ENCODE results near the gene CD226.
"Not testable (repeated sequence)": the region's sequence is repeated elsewhere in the genome, so short reads cannot be mapped to it uniquely, and the experiment has no call there.

The CD226 gene

DNA sequence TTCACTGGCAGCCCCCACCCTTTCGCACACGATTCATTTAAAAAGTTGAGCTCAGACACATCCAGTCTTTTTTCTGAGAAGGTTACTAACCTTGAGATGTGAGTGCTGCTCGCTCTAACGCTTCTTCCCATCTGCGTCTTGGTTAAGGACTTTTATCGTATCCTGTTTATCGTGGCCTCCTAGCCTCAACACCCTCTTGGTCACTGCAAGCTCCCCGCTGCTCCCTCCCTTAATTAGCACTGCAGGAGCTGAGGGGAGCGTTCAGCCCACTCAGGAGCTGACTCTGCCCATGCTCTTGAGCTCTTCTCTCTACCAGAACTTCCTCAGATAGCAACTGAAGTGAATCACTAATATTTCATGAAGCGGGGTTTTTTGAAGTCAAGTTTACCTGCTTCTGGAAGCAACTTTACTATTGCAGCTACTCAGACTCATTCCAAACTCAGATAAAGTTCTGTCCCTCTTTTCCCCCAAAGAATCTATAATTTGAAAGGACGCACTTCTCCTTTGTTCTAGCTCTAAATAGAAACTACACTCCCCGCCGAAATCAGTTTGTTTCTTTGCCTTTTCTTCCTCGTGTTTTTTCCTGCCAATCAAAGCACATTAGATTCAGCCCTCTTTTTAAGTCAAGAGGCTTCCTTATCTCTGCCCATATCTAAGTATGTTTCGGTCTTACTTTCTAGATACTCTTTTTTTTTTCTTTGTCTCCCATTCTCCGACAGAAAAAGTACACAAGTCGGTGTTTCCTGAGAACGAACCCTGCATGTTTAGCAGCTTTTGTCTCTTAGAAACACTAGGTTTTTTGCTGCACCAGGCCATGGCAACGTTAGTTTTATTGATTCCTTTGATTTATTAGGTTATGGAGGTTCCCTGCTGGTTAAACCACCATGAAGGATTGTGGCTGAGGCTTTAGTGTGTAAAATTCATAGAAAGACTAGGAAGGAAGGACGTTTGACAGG lies 9.3 kb upstream of the CD226 start:
- no peak for DNase-seq (ENCODE audit: low spot score)

DNA sequence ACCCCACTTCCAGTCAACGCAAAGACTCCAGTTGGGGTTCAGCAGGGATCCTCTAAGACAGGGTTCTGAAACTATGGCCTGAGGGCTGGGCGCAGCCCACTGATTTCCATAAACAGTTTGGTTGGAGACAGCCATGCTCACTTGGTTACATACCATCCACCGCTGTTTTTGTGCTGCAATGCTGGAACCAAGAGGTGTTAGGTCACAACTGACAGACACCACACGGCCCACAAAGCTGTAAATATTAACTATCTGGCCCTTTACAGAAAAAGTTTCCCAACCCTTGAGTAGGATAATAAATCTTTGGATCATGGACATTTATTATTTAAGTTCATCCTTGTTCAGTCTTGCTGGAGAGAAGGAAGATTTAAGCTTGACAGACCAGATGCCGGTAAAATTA lies 8.4 kb upstream of the CD226 start:
- DNase-seq (ENCODE audit: low spot score) = no peak

DNA sequence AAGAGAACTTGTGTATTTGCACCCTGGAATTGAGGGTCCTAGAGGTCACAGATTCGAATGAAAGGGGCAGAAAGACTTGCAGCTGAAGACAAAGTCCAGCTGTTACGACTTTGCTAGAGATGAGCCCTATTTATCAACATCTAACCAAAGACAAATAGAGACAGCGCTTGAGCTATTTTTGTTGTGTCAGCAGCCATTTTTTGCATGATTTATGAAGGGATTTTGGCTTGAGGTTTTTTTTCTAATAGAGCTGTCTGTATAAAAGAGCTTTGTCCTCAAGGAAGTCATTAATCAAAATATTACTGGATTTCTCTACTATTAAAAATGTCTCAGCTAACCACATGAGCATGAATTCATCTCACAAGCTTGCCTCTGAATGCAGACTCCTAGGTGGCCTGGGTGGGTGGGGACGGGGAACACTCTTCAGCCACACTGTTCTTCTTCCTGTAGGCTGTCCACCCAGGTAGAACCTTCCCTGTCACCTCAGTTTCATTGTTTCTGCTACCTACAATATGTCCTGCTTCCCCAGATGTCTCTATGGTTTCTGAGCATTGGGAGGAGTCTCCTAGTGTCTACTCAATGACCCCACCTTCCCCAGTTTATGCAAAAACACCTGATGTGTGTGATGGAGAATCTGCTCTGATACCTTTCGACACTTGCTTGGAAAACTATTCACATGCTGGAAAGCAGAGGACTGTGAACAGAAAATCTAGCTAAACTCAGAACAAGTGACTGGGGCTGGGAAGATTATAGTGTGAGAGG lies 7.2 kb upstream of the CD226 start:
- DNase-seq (ENCODE audit: low spot score) = no peak

DNA sequence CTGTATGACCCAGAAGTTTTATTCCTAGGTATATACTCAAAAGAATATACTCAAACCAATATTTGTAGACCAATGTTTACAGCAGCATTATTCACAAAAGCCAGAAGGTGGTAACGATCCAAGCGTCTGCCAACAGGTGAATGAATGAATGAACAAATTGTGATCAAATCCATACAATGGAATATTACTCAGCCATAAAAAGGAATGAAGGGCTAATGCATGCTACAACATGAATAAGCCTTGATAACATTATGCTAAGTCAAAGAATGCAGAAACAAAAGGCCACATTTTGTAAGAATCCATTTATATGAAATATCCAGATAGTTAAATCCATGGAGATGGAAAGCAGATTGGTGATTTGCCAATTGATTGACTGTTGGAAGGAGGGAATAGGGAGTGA lies 5.5 kb upstream of the CD226 start:
- no peak for DNase-seq (ENCODE audit: low spot score)

DNA sequence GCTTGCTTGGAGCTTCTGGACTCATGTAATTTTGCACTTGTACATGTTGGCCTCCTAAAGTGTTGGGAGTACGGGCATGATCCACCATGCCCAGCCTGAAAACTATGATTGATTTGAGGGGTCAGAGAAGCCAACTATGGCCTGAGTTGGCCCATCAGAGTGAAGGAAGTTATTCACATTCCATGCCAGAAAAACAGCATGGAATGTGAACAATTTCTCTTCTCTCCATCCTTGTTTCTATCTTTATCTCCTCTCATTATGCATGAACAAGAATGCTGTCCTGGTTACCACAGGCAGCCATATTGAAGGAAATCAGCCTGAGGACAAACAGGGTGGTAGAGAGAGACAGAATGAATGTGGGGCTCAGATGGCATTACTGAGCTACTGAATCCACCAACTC lies 3.5 kb upstream of the CD226 start:
- DNase-seq (ENCODE audit: low spot score) = no peak

DNA sequence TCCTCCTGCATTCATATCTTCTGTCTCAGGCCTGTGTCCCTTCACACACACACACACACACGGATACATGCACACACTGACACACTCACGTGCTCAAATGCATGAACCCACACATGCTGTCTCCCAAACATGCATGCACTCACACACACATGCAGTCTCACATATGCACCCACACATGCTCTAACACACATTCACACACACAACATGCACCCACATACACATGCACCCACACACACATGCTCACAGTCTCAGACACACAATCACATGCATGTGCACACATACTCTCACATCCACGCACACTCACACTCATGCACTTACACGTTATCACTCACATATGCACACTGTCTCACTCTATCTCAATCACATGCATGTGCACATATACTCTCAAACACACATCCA lies 1.9 kb upstream of the CD226 start:
- DNase-seq (ENCODE audit: low spot score) = no peak

DNA sequence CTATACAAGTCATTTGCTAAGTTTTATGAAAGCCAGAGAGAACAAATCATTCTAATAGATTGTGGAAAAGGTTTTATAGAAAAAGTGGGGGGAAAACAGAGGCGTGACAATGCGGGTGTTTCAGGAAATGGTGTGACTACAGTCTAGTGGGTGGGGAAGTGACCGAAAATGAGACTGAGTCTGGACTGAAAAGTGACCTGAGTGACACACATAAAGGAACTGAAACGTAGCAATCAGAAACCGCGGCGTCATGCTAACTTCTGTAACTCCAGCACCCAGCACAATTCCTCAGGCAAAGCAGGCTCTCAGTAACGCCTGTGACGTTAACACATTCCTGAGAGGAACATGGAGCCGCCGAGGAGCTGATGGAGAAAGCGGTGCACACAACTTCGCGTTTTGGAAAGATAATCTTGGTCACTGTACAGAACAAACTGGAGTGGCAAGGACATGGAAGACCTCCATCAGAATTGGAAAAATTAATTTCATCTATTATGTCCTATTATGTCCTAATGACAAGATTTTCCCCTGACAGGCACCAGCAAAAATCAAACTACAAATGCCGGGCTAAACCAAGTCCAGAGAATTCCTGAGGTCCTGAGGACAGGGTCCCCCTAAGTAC lies 1.4 kb upstream of the CD226 start:
- no peak for DNase-seq (ENCODE audit: low spot score)

DNA sequence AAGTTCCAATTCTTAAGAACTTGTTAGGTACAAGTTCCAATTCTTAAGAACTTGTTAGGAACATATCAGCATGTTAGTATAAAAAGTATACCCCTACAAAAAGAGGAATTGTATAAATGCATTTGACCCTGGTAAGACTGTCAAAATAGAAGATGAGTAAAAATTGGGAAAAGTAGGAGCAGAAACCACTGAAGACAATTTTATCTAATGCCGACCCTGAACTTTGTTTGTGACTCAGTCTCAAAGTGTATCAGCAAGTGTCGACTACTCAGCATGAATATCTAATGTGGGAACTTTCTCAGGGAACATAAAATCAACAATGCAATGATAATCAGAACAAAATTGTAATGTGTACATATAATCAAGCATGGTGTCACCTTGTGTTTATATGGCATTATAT lies 583 bp upstream of the CD226 start:
- no peak for DNase-seq (ENCODE audit: low spot score)

DNA sequence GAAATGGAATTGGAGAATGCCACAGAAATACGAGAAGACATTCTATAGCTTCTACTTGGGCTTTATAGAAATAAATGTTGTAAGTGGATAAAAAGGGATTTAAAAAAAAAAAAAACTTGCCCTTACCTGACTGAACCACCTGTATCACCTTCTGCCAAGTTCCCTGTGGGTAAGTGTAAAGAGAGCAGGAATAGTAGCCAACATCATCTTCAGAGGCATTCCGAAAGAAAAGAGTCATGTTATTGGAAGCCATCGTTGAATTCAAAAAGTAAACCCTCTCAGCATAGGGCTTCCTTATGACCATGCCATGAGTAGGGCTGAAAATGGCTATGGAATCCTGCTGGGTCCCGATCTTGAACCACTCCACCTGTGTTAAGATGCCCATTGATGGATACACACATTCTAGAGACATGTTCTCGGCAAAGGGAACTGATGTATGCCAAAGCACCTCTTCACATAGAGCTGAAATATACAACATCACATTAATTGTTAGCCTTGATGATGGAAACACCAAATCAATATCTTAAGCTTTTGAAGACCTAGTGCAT lies 991 bp downstream of the CD226 start:
- no peak for DNase-seq (ENCODE audit: low spot score)

DNA sequence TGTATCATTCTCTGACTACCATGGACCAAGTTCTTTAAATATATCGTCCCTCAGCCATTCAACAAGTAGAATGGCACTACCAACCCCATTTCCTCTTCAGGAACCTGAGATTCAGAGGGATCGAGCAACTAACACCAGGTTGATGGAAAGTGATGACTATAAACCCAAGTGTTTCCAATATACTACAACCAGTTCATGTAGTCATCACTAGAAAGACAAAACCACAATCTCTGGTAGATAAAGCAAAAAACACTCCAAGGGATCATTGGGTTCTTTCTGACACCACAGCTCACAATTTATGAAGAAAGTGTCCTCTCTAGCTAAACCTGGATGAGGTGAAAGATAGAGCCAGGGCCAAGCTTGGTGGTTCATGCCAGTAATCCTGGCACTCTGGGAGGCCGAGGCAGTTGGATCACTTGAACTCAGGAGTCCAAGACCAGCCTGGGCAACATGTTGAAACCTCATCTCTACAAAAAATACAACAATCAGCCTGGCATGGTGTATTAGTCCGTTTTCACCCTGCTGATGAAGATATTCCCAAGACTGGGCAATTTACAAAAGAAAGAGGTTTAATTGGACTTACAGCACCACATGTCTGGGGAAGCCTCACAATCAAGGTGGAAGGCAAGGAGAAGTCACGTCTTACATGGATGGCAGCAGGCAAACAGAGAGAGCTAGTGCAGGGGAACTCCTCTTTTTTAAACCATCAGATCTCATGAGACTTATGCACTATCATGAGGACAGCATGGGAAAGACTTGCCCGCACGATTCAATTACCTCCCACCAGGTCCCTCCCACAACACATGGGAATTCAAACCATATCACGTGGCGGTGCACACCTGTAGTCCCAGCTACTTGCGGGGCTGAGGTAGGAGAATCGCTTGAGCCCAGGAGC lies 2.2 kb downstream of the CD226 start:
- no peak for DNase-seq (ENCODE audit: low spot score)

DNA sequence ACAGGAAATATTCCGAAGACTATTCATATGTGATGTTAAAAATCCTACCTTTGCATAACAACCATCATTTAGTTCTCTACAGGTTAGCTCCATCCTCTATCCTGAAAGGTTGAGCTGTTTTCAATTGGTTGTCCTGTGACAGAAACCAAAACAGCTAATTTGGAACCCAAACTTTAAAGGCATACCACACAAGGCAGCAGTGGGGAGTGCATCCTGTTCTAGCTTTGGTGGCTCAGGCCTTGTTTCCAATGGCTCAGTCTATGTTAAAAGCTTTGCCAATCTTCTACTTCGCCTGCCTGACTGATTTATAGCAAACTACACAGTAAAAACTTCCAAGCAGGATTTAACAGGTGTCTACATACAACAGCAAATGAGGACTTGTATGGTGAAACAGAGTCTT lies 3.2 kb downstream of the CD226 start:
- DNase-seq (ENCODE audit: low spot score) = no peak

DNA sequence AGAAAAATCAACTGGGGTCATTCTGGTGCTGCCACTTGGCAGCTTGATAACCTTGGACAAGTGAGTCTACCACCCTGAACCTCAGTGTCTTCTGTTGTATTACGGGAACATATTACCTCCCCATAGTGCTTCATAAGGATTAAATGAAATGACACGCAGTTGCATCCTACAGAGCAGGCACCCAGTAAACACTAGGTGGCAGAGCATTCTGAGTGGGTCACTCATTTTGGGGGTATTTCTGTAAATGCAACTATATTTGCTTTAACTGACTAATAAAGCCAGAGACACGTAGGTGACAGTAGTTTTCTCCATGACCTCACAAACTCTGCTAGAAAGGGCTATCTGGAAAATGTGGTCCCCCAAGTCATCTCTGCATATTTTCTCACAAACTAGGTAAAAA lies 4.7 kb downstream of the CD226 start:
- DNase-seq (ENCODE audit: low spot score) = no peak

DNA sequence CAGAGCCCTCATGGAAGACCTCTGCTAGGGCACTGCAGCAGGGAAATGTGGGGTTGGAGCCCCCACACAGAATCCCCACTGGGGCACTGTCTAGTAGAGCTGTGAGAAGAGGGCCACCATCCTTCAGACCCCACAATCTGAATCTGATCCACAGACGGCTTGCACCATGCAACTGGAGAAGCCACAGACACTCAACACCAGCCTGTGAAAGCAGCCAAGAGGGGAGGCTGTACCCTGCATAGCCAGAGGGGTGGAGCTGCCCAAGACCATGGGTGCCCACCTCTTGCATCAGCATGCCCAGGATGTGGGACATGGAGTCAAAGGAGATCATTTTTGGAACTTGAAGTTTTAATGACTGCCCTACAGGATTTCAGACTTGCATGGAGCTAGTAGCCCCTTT lies 6.5 kb downstream of the CD226 start:
- no peak for DNase-seq (ENCODE audit: low spot score)

DNA sequence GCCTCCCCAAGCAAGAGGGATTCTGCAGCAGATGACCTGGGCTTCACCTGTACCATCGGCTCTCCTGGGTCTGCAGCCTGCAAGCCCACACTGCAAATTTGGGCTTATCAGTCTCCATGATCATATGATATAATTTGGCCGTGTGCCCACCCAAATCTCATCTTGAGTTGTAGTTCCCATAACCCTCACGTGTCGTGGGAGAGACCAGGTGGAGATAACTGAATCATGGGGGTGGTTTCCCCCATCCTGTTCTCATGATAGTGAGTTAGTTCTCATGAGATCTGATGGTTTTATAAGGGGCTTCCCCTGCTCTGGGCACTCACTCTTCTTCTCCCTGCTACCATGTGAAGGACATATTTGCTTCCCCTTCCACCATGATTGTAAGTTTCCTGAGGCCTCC lies 7.9 kb downstream of the CD226 start:
- not testable (repeated sequence) for DNase-seq (ENCODE audit: low spot score)

DNA sequence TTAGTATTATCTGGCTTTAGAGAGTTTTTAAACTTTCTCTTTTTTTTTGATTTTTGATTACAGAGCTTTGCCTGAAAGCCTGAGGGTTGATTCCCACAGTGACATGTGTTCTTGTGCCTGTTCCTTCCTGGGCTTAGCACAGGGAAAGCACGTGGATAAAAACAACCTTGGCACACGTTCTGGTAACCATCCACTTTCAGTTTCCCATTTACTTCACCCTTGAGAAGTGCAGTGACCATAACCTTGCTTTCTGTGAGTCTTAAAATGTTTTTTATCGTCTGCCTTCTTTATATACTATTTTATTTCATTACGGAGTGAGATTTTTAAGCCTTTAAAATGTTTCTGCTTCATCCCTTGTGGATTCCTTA lies 11.5 kb downstream of the CD226 start:
- no peak for DNase-seq (ENCODE audit: low spot score)

DNA sequence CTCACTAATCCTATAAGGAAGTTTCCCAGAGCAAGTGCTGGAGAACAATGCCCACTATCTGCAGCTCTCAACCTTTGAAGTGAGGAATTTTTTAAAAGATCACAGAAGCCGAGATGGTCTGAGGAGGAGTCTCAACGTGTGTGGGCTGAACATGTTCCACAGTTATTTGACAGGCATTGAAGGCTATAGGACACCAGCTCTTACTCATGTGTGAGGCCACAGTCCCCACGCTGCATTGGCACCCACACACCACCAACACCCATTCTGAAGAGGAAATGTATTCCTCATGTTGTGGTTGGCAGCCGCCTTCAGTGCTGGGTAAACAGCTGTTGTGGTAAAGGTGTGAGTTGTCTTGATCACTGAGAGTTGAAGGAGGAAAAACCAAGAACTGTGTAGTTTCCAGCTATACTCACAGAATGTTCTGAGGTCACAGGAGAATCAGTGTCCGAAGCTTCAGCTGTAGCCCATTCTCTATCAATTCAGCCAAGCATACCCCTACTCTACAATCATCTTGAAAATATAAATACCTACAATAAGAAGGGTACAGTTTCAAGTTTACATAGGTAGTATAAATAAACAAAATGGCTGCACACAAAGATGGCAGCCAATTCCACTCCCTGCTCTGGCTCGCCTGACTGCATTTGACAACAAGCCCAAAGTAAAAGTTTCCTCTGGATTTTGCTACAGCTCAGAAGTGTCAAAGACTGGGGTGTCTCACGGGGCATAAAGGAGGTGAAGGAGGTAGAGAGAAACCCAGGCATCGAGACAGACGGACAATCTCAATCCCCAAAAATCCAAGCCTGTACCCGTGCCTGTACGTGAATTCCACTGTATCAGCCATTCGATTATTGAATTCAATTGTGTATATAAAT lies 12.1 kb downstream of the CD226 start:
- DNase-seq (ENCODE audit: low spot score) = no peak

DNA sequence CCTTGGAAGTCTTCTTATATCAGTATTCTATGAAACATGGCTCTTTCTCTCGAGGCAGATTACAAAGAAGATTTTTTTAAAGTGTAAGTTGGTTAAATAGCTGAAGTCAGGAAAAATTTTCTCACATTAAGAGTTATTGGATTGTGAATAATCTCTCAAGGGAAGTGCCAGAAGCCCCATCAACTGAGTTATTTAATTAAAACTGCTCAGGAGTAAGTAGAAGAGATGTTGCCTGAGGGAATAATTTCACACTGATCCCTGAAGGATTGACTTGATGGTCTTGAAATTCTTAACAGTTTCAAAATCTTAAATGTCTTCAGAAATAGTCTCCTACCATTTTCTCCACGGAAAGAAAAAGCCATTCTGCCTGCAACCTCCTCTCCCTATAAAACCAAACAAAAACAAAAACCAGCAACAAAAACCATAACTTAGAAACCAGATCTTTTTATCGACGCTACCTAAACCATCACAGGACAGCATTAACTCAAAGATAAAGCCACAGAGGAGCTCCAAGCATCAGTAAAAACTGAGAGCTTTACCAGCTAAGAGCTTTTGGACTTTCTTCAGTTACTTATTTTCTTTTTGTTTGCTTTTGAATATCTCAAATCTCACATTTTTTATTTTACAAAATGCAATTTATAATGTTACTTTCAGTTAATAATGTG lies 12.9 kb downstream of the CD226 start:
- DNase-seq (ENCODE audit: low spot score) = no peak

DNA sequence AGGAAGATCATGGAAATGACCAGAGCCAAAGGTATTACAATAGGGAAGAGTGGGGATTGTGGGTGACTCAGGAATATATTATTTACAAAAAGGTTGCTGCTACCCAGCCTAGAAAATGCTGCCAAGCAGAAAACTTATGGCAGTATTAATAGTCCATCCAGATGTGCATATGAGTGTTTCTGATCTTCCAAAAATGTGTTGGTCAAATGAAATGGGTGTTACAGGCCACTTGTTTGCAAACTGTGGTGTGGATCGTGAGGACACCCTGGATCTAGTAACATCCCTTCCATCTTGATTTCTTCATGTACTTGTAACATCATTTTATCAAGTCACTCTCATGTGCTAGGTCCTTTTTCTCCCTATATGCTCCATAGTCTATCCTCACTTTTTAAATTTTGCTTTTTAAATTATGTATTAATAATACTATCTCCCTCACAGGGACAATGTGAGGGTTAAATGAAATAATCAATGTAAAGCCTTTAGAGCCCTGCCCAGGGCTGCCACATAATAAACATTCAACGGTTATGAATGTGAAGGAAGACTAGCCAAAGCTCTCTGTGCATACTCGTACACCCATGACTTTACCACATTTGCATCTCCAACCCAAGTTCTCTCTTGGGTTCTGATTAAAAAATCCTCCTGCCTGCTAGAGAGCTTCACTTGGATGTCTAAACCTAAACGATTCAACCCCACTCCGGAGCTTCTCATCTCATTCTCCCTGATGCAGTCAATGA lies 18.5 kb downstream of the CD226 start:
- no peak for DNase-seq (ENCODE audit: low spot score)

DNA sequence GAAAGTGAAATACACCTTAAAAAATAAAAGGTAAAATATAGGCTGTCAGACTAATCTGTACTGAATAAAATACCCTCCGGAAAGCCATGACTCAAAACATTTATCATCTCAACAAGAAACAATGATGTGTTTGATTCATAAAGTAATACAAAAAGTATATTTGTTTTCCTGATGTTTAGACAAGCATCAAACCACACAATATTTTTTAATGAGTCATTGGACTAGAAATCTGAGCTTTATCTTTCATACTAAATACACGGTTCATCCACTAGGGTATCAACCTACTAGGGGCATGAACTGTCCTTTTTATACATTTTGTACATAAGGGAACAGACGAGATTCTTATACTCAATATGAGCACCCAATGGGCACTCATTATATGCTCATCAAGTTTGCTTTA lies 31.3 kb downstream of the CD226 start:
- no peak for DNase-seq (ENCODE audit: low spot score)

Data from hematopoietic multipotent progenitor cell treated with erythropoietin and hydrocortisone succinate and interleukin-3 and kit ligand, for 15 days (in vitro differentiated cells).